Right lobe of liver (tissue), 6 donors: ENCODE measurements around the gene MROH2B. TPM values are rescaled to one million over a fixed set of nuclear protein-coding genes. Genes with fewer than 3 reads are reported as not detected.
A peak's percentile ranks its signal among the peaks of the same experiment; 100 is the strongest.

Experiments
- ATAC-seq, 4 donors: fragments of 200-7000 bp; cut with Tn5 transposase; one replicate each; pipeline ENCODE4 v1.9.1; 2020; ENCODE audit warnings: mild to moderate bottlenecking in 4 of 4, moderate library complexity in 4 of 4
- DNase-seq, 3 donors: peaks; one replicate each; pipeline ENCODE4 v3.0.0-alpha.2; 2020
- H3K27ac ChIP-seq, 3 donors: fragments of 200-600 bp; one replicate each; pipeline ENCODE4 v1.8.0; 2022
- H3K27me3 ChIP-seq, 2 donors: fragments of 200-600 bp; one replicate each; pipeline ENCODE4 v1.8.0; 2022
- H3K36me3 ChIP-seq, 4 donors: fragments of 200-600 bp; sonication (generic) in 1 of 4; one replicate each; pipeline versions ENCODE4 v1.5.1 to v1.8.0; 2017 to 2022; ENCODE audit warnings: control low read depth in 1 of 4
- H3K4me1 ChIP-seq, 4 donors: fragments of 200-600 bp; sonication (generic) in 1 of 4; one replicate each; pipeline versions ENCODE4 v1.5.1 to v1.8.0; 2017 to 2022; ENCODE audit warnings: control low read depth in 1 of 4
- H3K4me3 ChIP-seq, 3 donors: fragments of 200-600 bp; one replicate each; pipeline ENCODE4 v1.8.0; 2022
- H3K9me3 ChIP-seq, 4 donors: fragments of 200-600 bp; sonication (generic) in 1 of 4; one replicate each; pipeline versions ENCODE4 v1.5.1 to v1.8.0; 2017 to 2022; ENCODE audit warnings: control low read depth in 1 of 4
- CTCF ChIP-seq, 4 donors: fragments of 200-600 bp in 3 of 4; fragments of 450-650 bp in 1 of 4; IDR thresholded peaks; one replicate each; pipeline versions ENCODE4 v1.5.1 to v1.8.0; 2016 to 2022; ENCODE audit warnings: antibody characterized with exemption in 4 of 4, mild to moderate bottlenecking in 2 of 4
- POLR2A ChIP-seq: fragments of 450-650 bp; IDR thresholded peaks from one replicate; pipeline ENCODE4 v1.6.1; 2017; ENCODE audit warnings: antibody characterized with exemption, mild to moderate bottlenecking
- WGBS: methylation state at CpG from one replicate; pipeline ENCODE4 v1.1.6; 2018; ENCODE audit warnings: low coverage, low lambda C conversion rate; ENCODE audit not compliant: insufficient coverage; ENCODE audit errors: missing lambda C conversion rate; 5-methylcytosine and 5-hydroxymethylcytosine counted together
- intact Hi-C, 2 donors: fragments of 100-400 bp; cut with DNase I; formaldehyde crosslinking; loops; one replicate each; pipeline versions ENCODE4 v1.11.2 to v1.14.1; 2022
- total RNA-seq, 6 experiments: library from RNA; depleted of rRNA in 2 of 6; stranded (reverse); fragments of >200 nt in 2 of 6; fragmentation: NEBNext Ultra II Directional in 3 of 6; extraction: Animal tissue kit (Norgen Biotek cat#: 25700) in 3 of 6; gene quantifications; one replicate each; pipeline versions ENCODE4 v1.1.0 to v1.2.4, GENCODE V29; 2016 to 2023
- donor health status: DM: no; HTN: yes; CAD: no.
- donor health status: DM: no; HTN: no; CAD: no.
- donor health status: DM: no; HTN: no; CAD: no.
- donor health status: DM: no; HTN: yes; CAD: no.
- donor health status: DM: no; HTN: yes; CAD: no.

Gene MROH2B
- total RNA-seq, 6 experiments from 2014 or later: 0.73 to 0.84 TPM; not detected in 4

- peaks cover 0 to 2% (median 0%) of the 10 kb centered on the region in 4 donors for H3K4me1 ChIP-seq
- no peak for ATAC-seq
- no peaks in the 10 kb centered on the region for H3K9me3 ChIP-seq
- WGBS: 47% methylated on average over 3 of the region's 3 CpGs
- H3K27me3 ChIP-seq: no peaks in the 10 kb centered on the region
- TF ChIP-seq CTCF (IDR thresholded peaks at IDR 0.05) (no peak), POLR2A (no peak)
- H3K27ac ChIP-seq: no peak overlapping the region
- H3K4me3 ChIP-seq: no peak overlapping the region
- intact Hi-C loops: no loop called here
- DNase-seq: no peak
- no peaks in the 10 kb centered on the region for H3K36me3 ChIP-seq
Measured at GRCh38 chr5:40976836-40977235, 94.3 kb downstream of the MROH2B start.

- DNase-seq: no peak
- Histone ChIP-seq H3K4me3 (no peak overlapping the region), H3K4me1 (peaks cover 0 to 2% (median 0%) of the 10 kb centered on the region in 4 donors), H3K27me3 (no peaks in the 10 kb centered on the region), H3K36me3 (no peaks in the 10 kb centered on the region), H3K9me3 (no peaks in the 10 kb centered on the region), H3K27ac (no peak overlapping the region)
- WGBS: 76% methylated on average over 3 of the region's 3 CpGs
- TF ChIP-seq CTCF (IDR thresholded peaks at IDR 0.05) (no peak), POLR2A (no peak)
- ATAC-seq: no peak
- intact Hi-C loops: no loop called here
Measured at GRCh38 chr5:40976041-40976440, 95.1 kb downstream of the MROH2B start.

GRCh38 chr5:40973364-40974004 lies 97.7 kb downstream of the MROH2B start:
- no peak overlapping the region for H3K4me3 ChIP-seq
- ATAC-seq: no peak
- H3K9me3 ChIP-seq: no peaks in the 10 kb centered on the region
- H3K36me3 ChIP-seq: no peaks in the 10 kb centered on the region
- no peaks in the 10 kb centered on the region for H3K27me3 ChIP-seq
- intact Hi-C loops: no loop called here
- no peak overlapping the region for H3K27ac ChIP-seq
- no peak for DNase-seq
- TF ChIP-seq POLR2A: no peak
- peaks cover 0 to 2% (median 0%) of the 10 kb centered on the region in 4 donors for H3K4me1 ChIP-seq
- 72% methylated on average over 3 of the region's 3 CpGs for WGBS

- ATAC-seq (no peak), DNase-seq (no peak)
- WGBS: 50% methylated on average over 1 of the region's 2 CpGs
- Histone ChIP-seq H3K9me3 (no peaks in the 10 kb centered on the region), H3K4me3 (no peak overlapping the region), H3K27me3 (no peaks in the 10 kb centered on the region), H3K27ac (no peak overlapping the region), H3K36me3 (no peaks in the 10 kb centered on the region), H3K4me1 (peaks cover 0 to 2% (median 0%) of the 10 kb centered on the region in 4 donors)
- TF ChIP-seq POLR2A: no peak
- intact Hi-C loops: no loop called here
Measured at GRCh38 chr5:40972434-40972833, 98.7 kb downstream of the MROH2B start.

- ATAC-seq: peak; percentile 72 to 81 (median 75)
- intact Hi-C loops: no loop called here
- 79% methylated on average over 4 of the region's 4 CpGs for WGBS
Measured at GRCh38 chr5:40962207-40962955, 108.8 kb downstream of the MROH2B start.

More at GRCh38 chr5:40962207-40962955, 108.8 kb downstream of the MROH2B start:
- no peak for DNase-seq
- H3K36me3 ChIP-seq: no peaks in the 10 kb centered on the region
- TF ChIP-seq CTCF (IDR thresholded peaks at IDR 0.05) (peak; percentile 17 to 33 (median 26)), POLR2A (no peak)
- H3K27me3 ChIP-seq: no peaks in the 10 kb centered on the region
- no peak overlapping the region for H3K4me3 ChIP-seq
- no peaks in the 10 kb centered on the region for H3K4me1 ChIP-seq
- no peaks in the 10 kb centered on the region for H3K9me3 ChIP-seq
- no peak overlapping the region for H3K27ac ChIP-seq
